A673 (cell line): ENCODE results near the gene CST9. TPM values are rescaled to one million over a fixed set of nuclear protein-coding genes. Genes with fewer than 3 reads are reported as not detected.

ENCODE experiments used
- BruUV-seq: library from RNA; stranded (reverse); fragments of 400-500 nt; replicated peaks from 2 replicates; lab custom pipeline; 2021; lab: Mats Ljungman, UMichigan
- CTCF ChIA-PET: fragments of 300-600 bp; sonication (Branson Sonifier 250); formaldehyde crosslinking; loops from one replicate; lab custom pipeline; 2022; ENCODE audit warnings: antibody characterized with exemption; lab: Charles Lee
- POLR2A ChIA-PET: fragments of 300-600 bp; sonication (Branson Sonifier 250); formaldehyde crosslinking; loops from one replicate; lab custom pipeline; 2022; ENCODE audit warnings: antibody characterized with exemption; ENCODE audit not compliant: low non-redundant PET; lab: Charles Lee
- DNase-seq: peaks from one replicate; pipeline ENCODE4 v3.0.0-alpha.2; 2015; ENCODE audit warnings: low spot score
- H3K27ac ChIP-seq: fragments of 200-600 bp; sonication (generic); 2 replicates; pipeline ENCODE4 v1.5.1; 2016; ENCODE audit warnings: mixed run types, low read depth, mild to moderate bottlenecking, mixed read lengths, antibody characterized with exemption, low read length; ENCODE audit not compliant: poor library complexity, severe bottlenecking
- H3K27me3 ChIP-seq: fragments of 200-600 bp; sonication (generic); replicated peaks from 2 replicates; pipeline ENCODE4 v1.6.1; 2017; ENCODE audit warnings: mixed run types, low read depth, mild to moderate bottlenecking, mixed read lengths, antibody characterized with exemption, low read length; ENCODE audit not compliant: insufficient read depth, poor library complexity
- H3K36me3 ChIP-seq: fragments of 200-600 bp; sonication (generic); 2 replicates; pipeline ENCODE4 v1.6.1; 2016; ENCODE audit warnings: mixed run types, mild to moderate bottlenecking, mixed read lengths, antibody characterized with exemption, low read length; ENCODE audit not compliant: insufficient read depth, poor library complexity, severe bottlenecking
- H3K4me1 ChIP-seq: fragments of 200-600 bp; sonication (generic); 2 replicates; pipeline ENCODE4 v1.6.1; 2017; ENCODE audit warnings: mixed run types, mild to moderate bottlenecking, mixed read lengths, antibody characterized with exemption, low read length; ENCODE audit not compliant: insufficient read depth, poor library complexity, severe bottlenecking
- H3K4me3 ChIP-seq: fragments of 200-600 bp; sonication (generic); 2 replicates; pipeline ENCODE4 v1.5.1; 2016; ENCODE audit warnings: low read depth, mixed run types, mild to moderate bottlenecking, mixed read lengths, low read length; ENCODE audit not compliant: poor library complexity, severe bottlenecking
- H3K9me3 ChIP-seq: fragments of 200-600 bp; sonication (generic); 2 replicates; pipeline ENCODE4 v1.6.1; 2016; ENCODE audit warnings: mixed run types, low read depth, mild to moderate bottlenecking, mixed read lengths, antibody characterized with exemption, low read length; ENCODE audit not compliant: poor library complexity, severe bottlenecking
- CTCF ChIP-seq: fragments of 300-800, 200-600 bp; sonication (generic); conservative IDR thresholded peaks from 2 replicates; pipeline ENCODE4 v1.5.1; 2017; ENCODE audit warnings: low read depth, mild to moderate bottlenecking, antibody characterized with exemption, low read length, moderate library complexity, mixed read lengths
- EZH2 ChIP-seq: fragments of 200-600 bp; sonication (generic); IDR thresholded peaks from 2 replicates; pipeline ENCODE4 v1.6.1; 2017; ENCODE audit warnings: borderline replicate concordance, low read depth, mild to moderate bottlenecking, mixed read lengths, antibody characterized with exemption, low read length; ENCODE audit not compliant: poor library complexity, severe bottlenecking
- intact Hi-C: fragments of 100-400 bp; cut with micrococcal nuclease; formaldehyde crosslinking; loops from one replicate; pipeline ENCODE4 v1.10.0; 2022; ENCODE audit not compliant: unreplicated experiment
- total RNA-seq: library from RNA; stranded (reverse); gene quantifications from 2 replicates; pipeline ENCODE4 v1.2.3, GENCODE V29; 2021

The CST9 gene
- total RNA-seq, 1 experiment from 2014 or later, result not detected

GRCh38 chr20:23634044-23634801 lies 28.5 kb upstream of the CST9 start:
- Histone ChIP-seq H3K9me3 (no peaks in the 10 kb centered on the region), H3K27me3 (no peaks in the 10 kb centered on the region), H3K36me3 (no peaks in the 10 kb centered on the region), H3K4me1 (no peaks in the 10 kb centered on the region), H3K4me3 (no peak overlapping the region), H3K27ac (no peak overlapping the region)
- POLR2A ChIA-PET, result no interaction called here
- CTCF ChIA-PET, result no interaction called here
- TF ChIP-seq CTCF (no peak), EZH2 (no peak)
- BruUV-seq, result no TSS peak
- intact Hi-C loops, result no loop called here
- no peak for DNase-seq

- Histone ChIP-seq H3K27ac (no peak overlapping the region), H3K4me1 (no peaks in the 10 kb centered on the region), H3K4me3 (no peak overlapping the region), H3K27me3 (no peaks in the 10 kb centered on the region), H3K9me3 (no peaks in the 10 kb centered on the region), H3K36me3 (no peaks in the 10 kb centered on the region)
- ChIA-PET CTCF (no interaction called here), POLR2A (no interaction called here)
- TF ChIP-seq EZH2 (no peak), CTCF (no peak)
- DNase-seq, result no peak
- BruUV-seq, result no TSS peak
- intact Hi-C loops, result no loop called here
These were observed 27.2 kb upstream of the CST9 start for GRCh38 chr20:23632711-23633573.

GRCh38 chr20:23631981-23632710 lies 26.4 kb upstream of the CST9 start:
- no TSS peak for BruUV-seq
- no peaks in the 10 kb centered on the region for H3K36me3 ChIP-seq
- H3K4me1 ChIP-seq, result no peaks in the 10 kb centered on the region
- H3K9me3 ChIP-seq, result no peaks in the 10 kb centered on the region
- H3K27me3 ChIP-seq, result no peaks in the 10 kb centered on the region
- DNase-seq, result no peak
- ChIA-PET POLR2A (no interaction called here), CTCF (no interaction called here)
- TF ChIP-seq CTCF, result no peak
- no peak overlapping the region for H3K4me3 ChIP-seq
- intact Hi-C loops, result no loop called here
- H3K27ac ChIP-seq, result no peak overlapping the region
